ENCODE data around the gene TP53AIP1. TPM values are rescaled to one million over a fixed set of nuclear protein-coding genes. Genes with fewer than 3 reads are reported as not detected.

The TP53AIP1 gene
- not detected in 2 replicates for total RNA-seq (ENCODE audit: low replicate concordance)

GRCh38 chr11:128942817-128943427 is at the start of gene TP53AIP1:
Gene TP53AIP1 (minus strand): TSS chr11:128942871. CDS start chr11:128937818, 5,053 bp downstream.
- no peak for DNase-seq (ENCODE audit: low read depth)
- H3K4me3 ChIP-seq (ENCODE audit: low read depth, low read length), result no peak within 1 kb of the TSS
- TF ChIP-seq CTCF (IDR thresholded peaks at IDR 0.05; ENCODE audit: insufficient read depth, low read length), result no peak

GRCh38 chr11:128988242-128988970 is 45.7 kb upstream of the TP53AIP1 start:
- TF ChIP-seq CTCF (IDR thresholded peaks at IDR 0.05; ENCODE audit: insufficient read depth, low read length), result no peak
- no peak overlapping the region for H3K4me3 ChIP-seq (ENCODE audit: low read depth, low read length)
- no peak for DNase-seq (ENCODE audit: low read depth)

- no peak for DNase-seq (ENCODE audit: low read depth)
- TF ChIP-seq CTCF (IDR thresholded peaks at IDR 0.05; ENCODE audit: insufficient read depth, low read length), result no peak
Measured at GRCh38 chr11:128985880-128986279, 43.2 kb upstream of the TP53AIP1 start.

GRCh38 chr11:128983023-128983422 is 40.4 kb upstream of the TP53AIP1 start:
- no peak overlapping the region for H3K4me3 ChIP-seq (ENCODE audit: low read depth, low read length)
- DNase-seq (ENCODE audit: low read depth), result no peak
- TF ChIP-seq CTCF (IDR thresholded peaks at IDR 0.05; ENCODE audit: insufficient read depth, low read length), result no peak

More at GRCh38 chr11:128985880-128986279, 43.2 kb upstream of the TP53AIP1 start:
- H3K4me3 ChIP-seq (ENCODE audit: low read depth, low read length), result no peak overlapping the region

GRCh38 chr11:128981254-128981653 is 38.6 kb upstream of the TP53AIP1 start:
- DNase-seq (ENCODE audit: low read depth), result no peak
- no peak overlapping the region for H3K4me3 ChIP-seq (ENCODE audit: low read depth, low read length)
- TF ChIP-seq CTCF (IDR thresholded peaks at IDR 0.05; ENCODE audit: insufficient read depth, low read length), result no peak

- no peak for TF ChIP-seq CTCF (IDR thresholded peaks at IDR 0.05; ENCODE audit: insufficient read depth, low read length)
- H3K4me3 ChIP-seq (ENCODE audit: low read depth, low read length), result no peak overlapping the region
- no peak for DNase-seq (ENCODE audit: low read depth)
Measured at GRCh38 chr11:128970598-128971190, 28.0 kb upstream of the TP53AIP1 start.
